SK-N-SH (cell line): ENCODE data around the gene KLHL17. TPM values are rescaled to one million over a fixed set of nuclear protein-coding genes. Genes with fewer than 3 reads are reported as not detected.

Experiments
- CTCF ChIA-PET: fragments of 300-600, 350-600 bp; formaldehyde crosslinking; extraction: SDS; loops from one replicate; lab custom pipeline; 2021; lab: Yijun Ruan, JAX
- POLR2A ChIA-PET: fragments of 350-600 bp; sonication (Branson Sonifier 250); formaldehyde crosslinking; extraction: SDS; loops from one replicate; lab custom pipeline; 2020; ENCODE audit warnings: antibody characterized with exemption, inconsistent platforms; lab: Yijun Ruan, JAX
- DNase-seq: peaks from one replicate; pipeline ENCODE4 v3.0.0; 2012
- H2AFZ ChIP-seq: fragments of 200-600 bp; sonication (generic); 2 replicates; pipeline ENCODE4 v1.8.1; 2016; ENCODE audit warnings: antibody characterized with exemption, mild to moderate bottlenecking, low read depth
- H3F3A ChIP-seq: fragments of 200-600 bp; sonication (generic); replicated peaks from 2 replicates; pipeline ENCODE3; 2016; ENCODE audit warnings: antibody characterized with exemption, mild to moderate bottlenecking; ENCODE audit not compliant: insufficient read depth
- H3K27ac ChIP-seq, 2 experiments: fragments of 200-500 bp in 1 of 2; fragments of 200-600 bp in 1 of 2; sonication (Bioruptor generic) in 1 of 2; sonication (generic), shearing (Covaris generic) in 1 of 2; 2 replicates each; pipeline versions ENCODE4 v1.5.1 to v1.6.1; 2014 to 2016; ENCODE audit warnings: low read depth in 2 of 2, inconsistent platforms in 1 of 2, low read length in 1 of 2, mild to moderate bottlenecking in 1 of 2, mixed read lengths in 1 of 2
- H3K27me3 ChIP-seq: fragments of 200-600 bp; sonication (generic), shearing (Covaris generic); 2 replicates; pipeline ENCODE4 v1.6.1; 2016; ENCODE audit warnings: mixed run types; ENCODE audit not compliant: insufficient read depth
- H3K36me3 ChIP-seq, 2 experiments: fragments of 200-500 bp in 1 of 2; fragments of 200-600 bp in 1 of 2; sonication (Bioruptor generic) in 1 of 2; sonication (generic) in 1 of 2; replicated peaks in 1 of 2; 2 replicates each; pipeline versions ENCODE3 to v1.5.1; 2014 to 2016; ENCODE audit warnings: low read length in 1 of 2, mild to moderate bottlenecking in 1 of 2; ENCODE audit not compliant: insufficient read depth in 2 of 2, control insufficient read depth in 1 of 2
- H3K4me1 ChIP-seq, 2 experiments: fragments of 200-500 bp in 1 of 2; fragments of 200-600 bp in 1 of 2; sonication (Bioruptor generic) in 1 of 2; sonication (generic), shearing (Covaris generic) in 1 of 2; 2 replicates each; pipeline versions ENCODE4 v1.5.1 to v1.6.1; 2014 to 2016; ENCODE audit warnings: low read depth in 1 of 2, low read length in 1 of 2, mixed run types in 1 of 2; ENCODE audit not compliant: insufficient read depth in 2 of 2, control insufficient read depth in 1 of 2
- H3K4me2 ChIP-seq: fragments of 200-600 bp; sonication (generic), shearing (Covaris generic); 2 replicates; pipeline ENCODE4 v1.6.1; 2017; ENCODE audit warnings: mixed run types
- H3K4me3 ChIP-seq, 2 experiments: fragments of 200-500 bp in 1 of 2; fragments of 200-600 bp in 1 of 2; sonication (Bioruptor generic) in 1 of 2; sonication (generic), shearing (Covaris generic) in 1 of 2; 2 replicates each; pipeline versions ENCODE4 v1.5.1 to v1.8.1; 2014 to 2016; ENCODE audit warnings: low read depth in 2 of 2, inconsistent platforms in 1 of 2, low read length in 1 of 2, mild to moderate bottlenecking in 1 of 2, mixed read lengths in 1 of 2, moderate library complexity in 1 of 2
- H3K79me2 ChIP-seq: fragments of 200-600 bp; sonication (generic); 2 replicates; pipeline ENCODE4 v1.8.1; 2017; ENCODE audit warnings: mild to moderate bottlenecking; ENCODE audit not compliant: insufficient read depth
- H3K9ac ChIP-seq: fragments of 200-600 bp; sonication (generic); 2 replicates; pipeline ENCODE4 v1.6.1; 2017; ENCODE audit warnings: mixed run types
- H3K9me2 ChIP-seq: fragments of 200-600 bp; sonication (generic); 2 replicates; pipeline ENCODE4 v1.6.1; 2017; ENCODE audit warnings: mixed run types
- H3K9me3 ChIP-seq: fragments of 200-600 bp; sonication (generic); 2 replicates; pipeline ENCODE4 v1.6.1; 2017; ENCODE audit warnings: mixed run types, mild to moderate bottlenecking, moderate library complexity
- H4K20me1 ChIP-seq: fragments of 200-600 bp; sonication (generic); 2 replicates; pipeline ENCODE4 v1.6.1; 2017; ENCODE audit warnings: mild to moderate bottlenecking, mixed run types; ENCODE audit not compliant: insufficient read depth
- CHD2 ChIP-seq: fragments of 150-350 bp; IDR thresholded peaks from 2 replicates; pipeline ENCODE4 v1.6.1; 2018; ENCODE audit warnings: low read length; ENCODE audit not compliant: partially characterized antibody
- ELF1 ChIP-seq: IDR thresholded peaks from 2 replicates; pipeline ENCODE4 v1.4.0; 2012
- EP300 ChIP-seq, 2 experiments: IDR thresholded peaks; 2 replicates each; pipeline versions ENCODE4 v1.4.0 to v1.6.1; 2012; ENCODE audit warnings: borderline replicate concordance in 1 of 2, low read depth in 1 of 2, low read length in 1 of 2
- FOXJ3 ChIP-seq: sonication (generic); formaldehyde crosslinking; IDR thresholded peaks from 2 replicates; pipeline ENCODE4 v1.5.1; 2020; ENCODE audit warnings: mild to moderate bottlenecking, missing genetic modification reagents
- GATA2 ChIP-seq: sonication (generic); formaldehyde crosslinking; IDR thresholded peaks from 2 replicates; pipeline ENCODE4 v1.5.0; 2020; ENCODE audit warnings: mild to moderate bottlenecking, missing genetic modification reagents
- MAX ChIP-seq: IDR thresholded peaks from 2 replicates; pipeline ENCODE4 v1.4.0; 2012; ENCODE audit warnings: low read depth
- MXI1 ChIP-seq: IDR thresholded peaks from 2 replicates; pipeline ENCODE4 v1.6.1; 2012; ENCODE audit warnings: mild to moderate bottlenecking, low read depth, low read length, improper control_type of control experiment
- NFIC ChIP-seq: IDR thresholded peaks from 2 replicates; pipeline ENCODE4 v1.4.0; 2012; ENCODE audit warnings: borderline replicate concordance
- RCOR1 ChIP-seq: fragments of 150-350 bp; IDR thresholded peaks from 2 replicates; pipeline ENCODE4 v1.6.1; 2017; ENCODE audit warnings: antibody characterized with exemption, low read length
- SIN3A ChIP-seq: IDR thresholded peaks from 2 replicates; pipeline ENCODE4 v1.6.1; 2012; ENCODE audit warnings: low read depth, mild to moderate bottlenecking, low read length, moderate library complexity, borderline replicate concordance
- SMC3 ChIP-seq: IDR thresholded peaks from 2 replicates; pipeline ENCODE4 v1.6.1; 2012; ENCODE audit warnings: low read depth, low read length, improper control_type of control experiment
- TAF1 ChIP-seq: IDR thresholded peaks from 2 replicates; pipeline ENCODE4 v1.6.1; 2012; ENCODE audit warnings: low read depth, mild to moderate bottlenecking, low read length, moderate library complexity, borderline replicate concordance
- TEAD4 ChIP-seq: IDR thresholded peaks from 2 replicates; pipeline ENCODE4 v1.4.0; 2012; ENCODE audit warnings: mild to moderate bottlenecking, borderline replicate concordance; ENCODE audit not compliant: insufficient read depth
- YY1 ChIP-seq: IDR thresholded peaks from 2 replicates; pipeline ENCODE4 v1.4.0; 2012; ENCODE audit warnings: low read depth, mild to moderate bottlenecking
- ZBTB33 ChIP-seq: IDR thresholded peaks from 2 replicates; pipeline ENCODE4 v1.4.0; 2012; ENCODE audit warnings: low read depth, borderline replicate concordance
- whole genome bisulfite sequencing: methylation state at CpG from one replicate; pipeline ENCODE4 v1.1.6; 2017; ENCODE audit warnings: low lambda C conversion rate; 5-methylcytosine and 5-hydroxymethylcytosine counted together
- polyA plus RNA-seq, 3 experiments: library from polyadenylated mRNA; depleted of rRNA; stranded (reverse); fragments of >200 nt; gene quantifications; 2 replicates each; pipeline ENCODE4 v1.2.3, GENCODE V29; 2012
- TF ChIP-seq, protein P1 (sequence below): IDR thresholded peaks from 2 replicates; pipeline ENCODE4; 2012

KLHL17 gene
- polyA plus RNA-seq, 1 of the 3 experiments (the other 2 are of a cell fraction), result 27.3 TPM

DNA sequence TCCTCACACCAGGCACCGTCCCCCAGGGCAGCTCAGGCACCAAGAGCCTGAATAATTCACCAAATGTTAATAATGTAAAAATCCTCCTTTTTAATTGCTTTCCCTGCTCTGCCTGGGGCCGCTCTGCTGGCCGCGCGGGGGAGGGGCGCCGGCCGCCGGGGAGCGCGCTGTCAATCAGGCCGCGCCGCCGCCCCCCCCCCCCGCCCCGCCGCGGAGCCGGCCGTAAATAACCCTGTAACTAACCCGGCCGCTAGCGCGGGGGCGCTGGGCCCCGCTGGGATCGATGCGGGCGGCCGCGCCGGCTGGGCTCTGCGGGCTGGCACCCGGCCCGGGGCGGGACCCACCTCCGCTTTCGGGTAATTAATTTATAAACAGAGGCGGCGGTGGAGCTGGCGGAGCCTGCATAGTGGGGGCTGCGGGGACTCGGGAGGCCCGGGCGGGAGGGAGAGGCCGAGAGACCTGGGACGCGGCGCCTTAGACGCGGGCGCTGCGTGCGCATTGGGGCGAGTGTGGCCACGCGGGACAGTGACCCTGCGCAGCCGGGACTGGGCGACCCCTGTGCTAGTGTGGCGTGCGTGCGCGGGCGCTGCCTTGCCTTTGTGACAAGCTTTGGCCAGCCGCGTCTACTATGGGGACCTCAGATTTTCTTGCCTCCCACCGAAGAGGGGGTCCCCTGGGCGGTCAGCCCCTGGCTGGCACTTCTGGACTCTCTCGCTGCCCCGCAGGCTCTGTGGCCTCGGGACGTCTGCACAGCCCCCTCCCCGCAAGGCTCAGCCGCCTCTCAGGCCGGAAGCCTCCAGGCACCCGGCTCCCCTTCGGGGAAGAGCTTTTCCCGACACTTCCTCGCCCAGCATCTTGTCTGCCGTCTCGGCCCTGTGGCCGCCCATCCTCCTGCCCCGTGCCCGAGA is 20.0 kb upstream of the KLHL17 start:
- POLR2A ChIA-PET, result interaction anchor here (1.0 to 1.6 kb wide), 5 partner anchors 10 to 36 kb away, joined by 3 to 6 read pairs (median 3); partner anchors contain the start of gene SAMD11
- CTCF ChIA-PET, result interaction anchor here (1.0 to 8.9 kb wide), 13 partner anchors 11 to 70 kb away, joined by 3 to 125 read pairs (median 7); partner anchors contain the start of gene NOC2L
- no peak overlapping the region for H3K9ac ChIP-seq
- peaks cover 0 to 8% of the 10 kb centered on the region in 2 experiments for H3K36me3 ChIP-seq
- DNase-seq, result peak; percentile 86
- peaks cover 0 to 64% of the 10 kb centered on the region in 2 experiments; a peak in 1 of 4 replicates for H3K4me1 ChIP-seq
- 4% methylated on average over 14 of the region's 86 CpGs for WGBS
- H3K9me2 ChIP-seq, result no peaks in the 10 kb centered on the region
- peak overlapping the region in 1 of 2 experiments; percentile 75; a peak in 2 of 4 replicates for H3K27ac ChIP-seq
- no peaks in the 10 kb centered on the region for H3K27me3 ChIP-seq
- peaks cover 20% of the 10 kb centered on the region for H3F3A ChIP-seq
- H4K20me1 ChIP-seq, result no peaks in the 10 kb centered on the region
- H3K79me2 ChIP-seq, result no peaks in the 10 kb centered on the region
- H3K4me3 ChIP-seq, result peak overlapping the region in 1 of 2 experiments; percentile 29; a peak in 3 of 4 replicates
- no peak for TF ChIP-seq MAX
- TF ChIP-seq EP300 (IDR thresholded peaks at IDR 0.05; ENCODE audit: borderline replicate concordance in 1 of 2, low read depth in 1 of 2, low read length in 1 of 2), result peak in 1 of 2 experiments; percentile 25; a peak in 1 of 4 replicates
- TF ChIP-seq GATA2 (CRISPR knock-in tag), result no peak
- TF ChIP-seq NFIC, result peak; percentile 38; the same call in 1 of the 2 replicates
- TF ChIP-seq TEAD4, result no peak
- TF ChIP-seq, protein P1, sequence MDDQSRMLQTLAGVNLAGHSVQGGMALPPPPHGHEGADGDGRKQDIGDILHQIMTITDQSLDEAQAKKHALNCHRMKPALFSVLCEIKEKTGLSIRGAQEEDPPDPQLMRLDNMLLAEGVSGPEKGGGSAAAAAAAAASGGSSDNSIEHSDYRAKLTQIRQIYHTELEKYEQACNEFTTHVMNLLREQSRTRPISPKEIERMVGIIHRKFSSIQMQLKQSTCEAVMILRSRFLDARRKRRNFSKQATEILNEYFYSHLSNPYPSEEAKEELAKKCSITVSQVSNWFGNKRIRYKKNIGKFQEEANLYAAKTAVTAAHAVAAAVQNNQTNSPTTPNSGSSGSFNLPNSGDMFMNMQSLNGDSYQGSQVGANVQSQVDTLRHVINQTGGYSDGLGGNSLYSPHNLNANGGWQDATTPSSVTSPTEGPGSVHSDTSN, result peak; percentile 68
- TF ChIP-seq ZBTB33, result no peak
- TF ChIP-seq MXI1, result 0 out of 2 replicates have a peak, but pooled peaks have one; percentile 35
- H2AFZ ChIP-seq, result no peak overlapping the region
- no peaks in the 10 kb centered on the region for H3K9me3 ChIP-seq
- H3K4me2 ChIP-seq, result peak overlapping the region; percentile 73; the same call in 1 of the 2 replicates

DNA sequence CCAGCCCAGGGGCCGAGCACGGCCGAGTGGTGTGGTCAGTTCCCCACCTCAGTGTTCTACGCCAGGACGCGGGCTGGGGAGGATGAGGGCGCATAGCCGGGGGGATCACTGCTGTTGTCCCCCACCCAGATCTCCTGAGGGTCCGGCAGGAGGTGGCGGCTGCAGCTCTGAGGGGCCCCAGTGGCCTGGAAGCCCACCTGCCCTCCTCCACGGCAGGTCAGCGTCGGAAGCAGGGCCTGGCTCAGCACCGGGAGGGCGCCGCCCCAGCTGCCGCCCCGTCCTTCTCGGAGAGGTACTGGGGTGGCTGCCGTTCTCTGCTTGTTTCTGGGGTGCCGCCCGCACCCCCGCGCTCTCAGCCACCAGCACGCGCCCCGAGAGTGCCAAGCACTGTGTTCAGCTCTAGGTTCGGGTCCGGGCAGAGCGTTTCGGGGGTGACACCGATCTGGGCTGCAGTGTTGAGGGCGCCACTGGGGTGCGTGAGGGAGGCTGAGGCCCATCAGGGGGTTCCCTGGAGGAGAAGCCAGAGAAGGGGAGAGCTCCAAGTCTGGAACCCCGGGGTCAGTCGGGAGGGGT is 19.3 kb upstream of the KLHL17 start:
- H3K4me2 ChIP-seq, result peak overlapping the region; percentile 73; the same call in 1 of the 2 replicates
- peak overlapping the region in 1 of 2 experiments; percentile 75; a peak in 2 of 4 replicates for H3K27ac ChIP-seq
- peaks cover 0 to 61% of the 10 kb centered on the region in 2 experiments; a peak in 1 of 4 replicates for H3K4me1 ChIP-seq
- no peak overlapping the region for H2AFZ ChIP-seq
- H3K27me3 ChIP-seq, result no peaks in the 10 kb centered on the region
- H3K36me3 ChIP-seq, result peaks cover 0 to 15% of the 10 kb centered on the region in 2 experiments
- CTCF ChIA-PET, result interaction anchor here (0.9 to 8.9 kb wide), 12 partner anchors 10 to 71 kb away, joined by 3 to 125 read pairs (median 4); partner anchors contain the start of gene NOC2L
- no peak overlapping the region for H3K9ac ChIP-seq
- peaks cover 20% of the 10 kb centered on the region for H3F3A ChIP-seq
- H3K9me2 ChIP-seq, result no peaks in the 10 kb centered on the region
- POLR2A ChIA-PET, result interaction anchor here (1.1 to 2.0 kb wide), 3 partner anchors 25 to 35 kb away, joined by 3 to 9 read pairs (median 5); no protein-coding TSS in a partner anchor
- no peaks in the 10 kb centered on the region for H4K20me1 ChIP-seq
- H3K79me2 ChIP-seq, result no peaks in the 10 kb centered on the region
- 20% methylated on average over 5 of the region's 36 CpGs for WGBS
- peak overlapping the region in 1 of 2 experiments; percentile 38; a peak in 2 of 4 replicates for H3K4me3 ChIP-seq
- no peak for DNase-seq
- TF ChIP-seq FOXJ3 (CRISPR knock-in tag), result no peak
- TF ChIP-seq RCOR1, result no peak
- no peak for TF ChIP-seq TAF1
- no peak for TF ChIP-seq MAX
- TF ChIP-seq EP300 (IDR thresholded peaks at IDR 0.05; ENCODE audit: borderline replicate concordance in 1 of 2, low read depth in 1 of 2, low read length in 1 of 2), result no peak
- no peak for TF ChIP-seq YY1
- no peak; the same call in 1 of the 2 replicates for TF ChIP-seq SIN3A
- no peak for TF ChIP-seq GATA2 (CRISPR knock-in tag)
- TF ChIP-seq, protein P1, result no peak
- no peak for TF ChIP-seq CHD2
- TF ChIP-seq NFIC, result no peak
- no peak for TF ChIP-seq SMC3
- no peak for TF ChIP-seq MXI1
- TF ChIP-seq ELF1, result no peak
- no peaks in the 10 kb centered on the region for H3K9me3 ChIP-seq
